Hepatocyte (in vitro differentiated cells): ENCODE data around the gene GULP1. TPM values are rescaled to one million over a fixed set of nuclear protein-coding genes. Genes with fewer than 3 reads are reported as not detected.

Experiments used
- DNase-seq: peaks from one replicate; pipeline ENCODE4 v3.0.0-alpha.2; 2016; ENCODE audit warnings: low spot score
- H2AFZ ChIP-seq: fragments of 200-600 bp; sonication (generic); 2 replicates; pipeline ENCODE4 v1.6.0; 2016; ENCODE audit warnings: antibody characterized with exemption, mild to moderate bottlenecking
- H3K27ac ChIP-seq: fragments of 200-600 bp; sonication (generic); 2 replicates; pipeline ENCODE4 v1.5.1; 2016; ENCODE audit warnings: mild to moderate bottlenecking
- H3K27me3 ChIP-seq: fragments of 200-600 bp; sonication (generic); 2 replicates; pipeline ENCODE4 v1.6.1; 2016
- H3K36me3 ChIP-seq: fragments of 200-600 bp; sonication (generic); replicated peaks from 2 replicates; pipeline ENCODE4 v1.5.1; 2016; ENCODE audit warnings: low read depth; ENCODE audit not compliant: insufficient read depth
- H3K4me1 ChIP-seq: fragments of 200-600 bp; sonication (generic); 2 replicates; pipeline ENCODE4 v1.5.1; 2016; ENCODE audit warnings: mild to moderate bottlenecking, moderate library complexity; ENCODE audit not compliant: insufficient read depth
- H3K4me2 ChIP-seq: fragments of 200-600 bp; sonication (generic); 2 replicates; pipeline ENCODE4 v1.6.0; 2016
- H3K4me3 ChIP-seq: fragments of 200-600 bp; sonication (generic); 2 replicates; pipeline ENCODE4 v1.5.1; 2016; ENCODE audit warnings: mild to moderate bottlenecking
- H3K79me2 ChIP-seq: fragments of 200-600 bp; sonication (generic); 2 replicates; pipeline ENCODE4 v1.6.0; 2017; ENCODE audit warnings: mild to moderate bottlenecking
- H3K9me2 ChIP-seq: fragments of 200-600 bp; sonication (generic); replicated peaks from 2 replicates; pipeline ENCODE4 v1.6.0; 2017; ENCODE audit warnings: mild to moderate bottlenecking; ENCODE audit not compliant: insufficient read depth
- H3K9me3 ChIP-seq: fragments of 200-600 bp; sonication (generic); 2 replicates; pipeline ENCODE4 v1.5.1; 2016; ENCODE audit warnings: low read depth, mild to moderate bottlenecking
- H4K20me1 ChIP-seq: fragments of 200-600 bp; sonication (generic); 2 replicates; pipeline ENCODE4 v1.6.0; 2016; ENCODE audit warnings: mild to moderate bottlenecking; ENCODE audit not compliant: insufficient read depth, poor library complexity, severe bottlenecking
- CTCF ChIP-seq: fragments of 200-600 bp; sonication (generic); IDR thresholded peaks from 2 replicates; pipeline ENCODE4 v1.5.1; 2016; ENCODE audit warnings: antibody characterized with exemption, mild to moderate bottlenecking; ENCODE audit not compliant: poor library complexity
- EZH2 ChIP-seq: fragments of 200-600 bp; sonication (generic); IDR thresholded peaks from 2 replicates; pipeline ENCODE4 v1.6.1; 2016; ENCODE audit warnings: antibody characterized with exemption, mild to moderate bottlenecking, borderline replicate concordance
- EZH2phosphoT487 ChIP-seq: fragments of 200-600 bp; sonication (generic); IDR thresholded peaks from one replicate; pipeline ENCODE4 v1.6.1; 2018; ENCODE audit warnings: antibody characterized with exemption, mild to moderate bottlenecking, low read depth, moderate library complexity; ENCODE audit not compliant: unreplicated experiment, severe bottlenecking
- WGBS: methylation state at CpG from one replicate; pipeline ENCODE4 v1.1.6; 2016; ENCODE audit warnings: low lambda C conversion rate; ENCODE audit errors: missing lambda C conversion rate; 5-methylcytosine and 5-hydroxymethylcytosine counted together
- polyA plus RNA-seq: library from polyadenylated mRNA; unstranded; fragments of >200 nt; fragmentation: Nextera tagmentation; extraction: Ambion mirVana; gene quantifications from 2 replicates; pipeline ENCODE4 v1.2.1, GENCODE V29; 2016
- total RNA-seq: library from RNA; depleted of rRNA; stranded (reverse); fragments of >200 nt; gene quantifications from 2 replicates; pipeline ENCODE4 v1.2.3, GENCODE V29; 2014

Gene GULP1
- total and polyA plus RNA-seq, 2 experiments from 2014 or later = 55.6 to 135 TPM

- H3K36me3 ChIP-seq = no peaks in the 10 kb centered on the region
- H4K20me1 ChIP-seq = no peaks in the 10 kb centered on the region
- H3K9me3 ChIP-seq = no peaks in the 10 kb centered on the region
- TF ChIP-seq CTCF (no peak), EZH2 (no peak), EZH2phosphoT487 (no peak)
- peak overlapping the region; percentile 42 for H3K4me2 ChIP-seq
- 34% methylated on average over 4 of the region's 4 CpGs for WGBS
- no peaks in the 10 kb centered on the region for H3K9me2 ChIP-seq
- H3K79me2 ChIP-seq = no peaks in the 10 kb centered on the region
- H3K27ac ChIP-seq = peak overlapping the region; percentile 72
- no peak overlapping the region for H3K4me3 ChIP-seq
- DNase-seq = peak; percentile 25
- H2AFZ ChIP-seq = no peak overlapping the region
- H3K4me1 ChIP-seq = peaks cover 4% of the 10 kb centered on the region
- H3K27me3 ChIP-seq = no peaks in the 10 kb centered on the region
Measured at GRCh38 chr2:188623995-188624643, 332.4 kb downstream of the GULP1 start.

GRCh38 chr2:188627471-188627870 is 335.8 kb downstream of the GULP1 start:
- WGBS = 66% methylated on average over 3 of the region's 3 CpGs
- DNase-seq = no peak
- H3K36me3 ChIP-seq = no peaks in the 10 kb centered on the region

GRCh38 chr2:188628989-188629752 is 337.5 kb downstream of the GULP1 start:
- Histone ChIP-seq H3K9me3 (no peaks in the 10 kb centered on the region), H3K4me1 (peaks cover 32% of the 10 kb centered on the region), H3K9me2 (no peaks in the 10 kb centered on the region), H3K4me2 (no peak overlapping the region), H3K27ac (peak overlapping the region; percentile 84), H3K79me2 (no peaks in the 10 kb centered on the region), H3K4me3 (no peak overlapping the region), H3K27me3 (no peaks in the 10 kb centered on the region), H2AFZ (no peak overlapping the region), H3K36me3 (no peaks in the 10 kb centered on the region), H4K20me1 (no peaks in the 10 kb centered on the region)
- TF ChIP-seq CTCF (no peak), EZH2phosphoT487 (no peak), EZH2 (no peak)
- WGBS = 68% methylated on average over 4 of the region's 4 CpGs
- peak; percentile 29 for DNase-seq

More at GRCh38 chr2:188627471-188627870, 335.8 kb downstream of the GULP1 start:
- Histone ChIP-seq H4K20me1 (no peaks in the 10 kb centered on the region), H3K9me2 (no peaks in the 10 kb centered on the region), H3K4me1 (peaks cover 32% of the 10 kb centered on the region), H3K27ac (peak overlapping the region; percentile 15), H2AFZ (no peak overlapping the region), H3K27me3 (no peaks in the 10 kb centered on the region), H3K9me3 (no peaks in the 10 kb centered on the region), H3K4me3 (no peak overlapping the region), H3K4me2 (no peak overlapping the region), H3K79me2 (no peaks in the 10 kb centered on the region)
- no peak for TF ChIP-seq EZH2
- no peak for TF ChIP-seq EZH2phosphoT487
- no peak for TF ChIP-seq CTCF
